ENCODE measurements around the gene GPR62.

DNA sequence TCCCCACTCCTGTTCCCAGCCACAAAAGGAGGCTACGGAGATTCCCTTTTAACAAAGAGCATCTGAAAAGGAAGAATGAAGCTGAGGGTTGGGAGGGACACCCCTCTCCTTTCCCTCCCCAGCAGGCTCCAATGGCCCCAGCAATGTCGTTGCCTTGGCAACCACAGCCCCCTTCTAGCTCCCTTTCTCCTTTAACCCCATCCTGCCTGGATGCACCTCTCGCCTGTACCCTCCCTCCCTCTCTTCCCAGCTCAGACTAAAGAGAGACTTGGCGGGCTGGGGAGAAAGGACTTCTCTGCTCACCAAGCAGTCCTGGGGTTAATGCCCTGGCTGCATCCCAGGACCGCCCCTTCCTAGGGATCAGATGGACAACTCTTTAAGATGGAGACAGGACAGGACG is 47.6 kb downstream of the GPR62 start:
- TF ChIP-seq POLR2A (IDR thresholded peaks at IDR 0.05; ENCODE audit: low read length) (no peak), GATA1 (IDR thresholded peaks at IDR 0.05; ENCODE audit: low read depth, low read length) (no peak)
